Activated CD4-positive, alpha-beta T cell treated with anti-CD3 and anti-CD28 coated beads for 36 hours (primary cell): ENCODE measurements around the gene IL23A. TPM values are rescaled to one million over a fixed set of nuclear protein-coding genes. Genes with fewer than 3 reads are reported as not detected.
"Not testable (repeated sequence)": the region's sequence is repeated elsewhere in the genome, so short reads cannot be mapped to it uniquely, and the experiment has no call there.

Experiments
- ATAC-seq: fragments of 200-7000 bp; cut with Tn5 transposase; one replicate; pipeline ENCODE4 v1.10.0; 2021; ENCODE audit warnings: mild to moderate bottlenecking, moderate library complexity
- CTCF ChIA-PET: fragments of 350-600 bp; sonication (Branson Sonifier 250); formaldehyde crosslinking; loops from one replicate; lab custom pipeline; 2021; ENCODE audit warnings: antibody characterized with exemption; lab: Charles Lee
- POLR2A ChIA-PET: fragments of 350-600 bp; sonication (Branson Sonifier 250); formaldehyde crosslinking; loops from one replicate; lab custom pipeline; 2021; ENCODE audit warnings: antibody characterized with exemption, inconsistent platforms; lab: Charles Lee
- DNase-seq: peaks from one replicate; pipeline ENCODE4 v3.0.0-alpha.2; 2020
- H3K27ac Mint-ChIP-seq: one replicate; pipeline ENCODE4 v1.8.0; 2021; ENCODE audit warnings: mixed read lengths
- H3K27me3 Mint-ChIP-seq: one replicate; pipeline ENCODE4 v1.8.0; 2021; ENCODE audit warnings: mixed read lengths
- H3K36me3 Mint-ChIP-seq: one replicate; pipeline ENCODE4 v1.8.0; 2021; ENCODE audit warnings: low read depth, mixed read lengths
- H3K4me1 Mint-ChIP-seq: one replicate; pipeline ENCODE4 v1.8.0; 2021; ENCODE audit warnings: mixed read lengths
- H3K4me3 Mint-ChIP-seq: one replicate; pipeline ENCODE4 v1.8.0; 2021; ENCODE audit warnings: mild to moderate bottlenecking, moderate library complexity, mixed read lengths
- H3K9me3 Mint-ChIP-seq: one replicate; pipeline ENCODE4 v1.8.0; 2021; ENCODE audit warnings: low read depth, mixed read lengths
- intact Hi-C, 2 experiments: fragments of 100-400 bp; cut with DNase I in 1 of 2; cut with micrococcal nuclease in 1 of 2; formaldehyde crosslinking; loops; one replicate each; pipeline versions ENCODE4 v1.14.2 to v1.15.1; 2022 to 2024; cut with DNase I, micrococcal nuclease
- total RNA-seq, 2 experiments: library from RNA; stranded (reverse); gene quantifications; one replicate each; pipeline ENCODE4 v1.2.3, GENCODE V29; 2021

The IL23A gene
- total RNA-seq, 2 experiments from 2014 or later: 18.5 to 21.6 TPM

DNA sequence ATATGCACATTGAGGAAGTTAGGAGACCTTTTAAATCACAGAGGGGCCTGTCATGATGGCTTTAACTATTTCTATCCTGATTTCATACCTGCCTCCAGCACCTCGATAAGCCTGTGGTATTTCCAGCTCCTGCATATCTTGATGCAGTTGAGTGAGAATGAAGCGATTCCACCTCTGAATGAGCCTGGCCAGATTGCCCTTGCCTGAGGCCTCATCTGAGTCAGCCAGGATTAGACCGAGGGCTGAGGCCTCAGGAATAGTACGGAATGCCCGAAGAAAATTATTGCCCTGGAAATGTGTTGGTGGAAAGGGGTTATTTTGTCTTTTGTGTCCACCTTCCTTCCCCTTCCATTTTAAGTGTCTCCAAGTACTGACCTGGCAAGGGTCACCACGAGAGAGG is 14.5 kb upstream of the IL23A start:
- Mint-ChIP-seq H3K36me3 (peaks cover 33% of the 10 kb centered on the region), H3K4me1 (peaks cover 6% of the 10 kb centered on the region), H3K27me3 (no peaks in the 10 kb centered on the region), H3K4me3 (no peak overlapping the region), H3K27ac (no peak overlapping the region), H3K9me3 (no peaks in the 10 kb centered on the region)
- intact Hi-C loops: no loop called here
- POLR2A ChIA-PET: interaction anchor here (0.5 kb wide), 1 partner anchor 33 kb away, joined by 3 read pairs; no protein-coding TSS in a partner anchor
- DNase-seq (no peak), ATAC-seq (no peak)
- CTCF ChIA-PET: no interaction called here

DNA sequence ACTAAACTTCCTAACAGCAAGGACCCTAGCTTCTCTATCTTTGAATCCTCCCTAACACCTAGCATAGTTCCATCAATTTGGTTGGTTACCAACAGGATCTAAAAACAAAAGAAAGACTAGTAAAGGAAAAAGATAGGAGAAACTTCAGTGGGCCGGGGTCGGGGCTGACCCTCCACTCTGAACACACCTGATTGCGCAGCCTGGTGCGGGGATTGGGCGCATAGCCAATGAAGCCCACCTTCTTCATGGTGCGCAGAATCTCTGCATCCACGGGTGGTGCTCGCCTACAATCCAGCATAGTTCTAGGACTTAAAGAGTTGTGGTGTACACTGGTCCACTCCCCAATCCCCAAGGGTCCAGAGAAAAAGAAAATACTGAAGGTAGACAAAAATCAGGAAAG is 12.6 kb upstream of the IL23A start:
- H3K9me3 Mint-ChIP-seq: no peaks in the 10 kb centered on the region
- no peak overlapping the region for H3K27ac Mint-ChIP-seq
- no peak for DNase-seq
- intact Hi-C loops: no loop called here
- no peaks in the 10 kb centered on the region for H3K27me3 Mint-ChIP-seq
- ATAC-seq: no peak
- H3K4me1 Mint-ChIP-seq: peaks cover 1% of the 10 kb centered on the region
- H3K36me3 Mint-ChIP-seq: peaks cover 27% of the 10 kb centered on the region
- ChIA-PET POLR2A (no interaction called here), CTCF (no interaction called here)
- H3K4me3 Mint-ChIP-seq: no peak overlapping the region

DNA sequence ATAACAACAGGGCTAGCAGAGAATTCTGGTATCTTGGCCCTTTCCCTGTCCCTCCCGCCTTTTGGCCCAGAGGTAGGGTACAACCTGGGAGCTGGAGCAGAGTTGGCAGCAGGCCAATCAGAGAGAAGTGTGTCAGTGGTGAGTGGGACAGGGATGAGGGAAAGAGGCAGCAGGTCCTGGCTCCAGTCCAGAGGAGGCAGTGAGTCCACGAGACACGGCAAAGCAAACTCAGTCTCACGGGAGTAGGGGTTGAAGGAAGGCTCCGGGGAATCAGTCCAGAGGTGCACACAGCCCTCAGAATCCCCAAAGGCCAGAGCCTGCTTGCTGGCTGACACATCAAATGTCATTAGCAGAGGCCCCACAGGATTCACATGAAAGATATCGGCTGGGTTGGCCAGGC is 12.2 kb upstream of the IL23A start:
- POLR2A ChIA-PET: no interaction called here
- H3K27ac Mint-ChIP-seq: no peak overlapping the region
- peaks cover 27% of the 10 kb centered on the region for H3K36me3 Mint-ChIP-seq
- no peak for ATAC-seq
- no peaks in the 10 kb centered on the region for H3K4me1 Mint-ChIP-seq
- no peak overlapping the region for H3K4me3 Mint-ChIP-seq
- intact Hi-C loops: no loop called here
- no peaks in the 10 kb centered on the region for H3K9me3 Mint-ChIP-seq
- no peaks in the 10 kb centered on the region for H3K27me3 Mint-ChIP-seq
- DNase-seq: no peak
- CTCF ChIA-PET: no interaction called here

DNA sequence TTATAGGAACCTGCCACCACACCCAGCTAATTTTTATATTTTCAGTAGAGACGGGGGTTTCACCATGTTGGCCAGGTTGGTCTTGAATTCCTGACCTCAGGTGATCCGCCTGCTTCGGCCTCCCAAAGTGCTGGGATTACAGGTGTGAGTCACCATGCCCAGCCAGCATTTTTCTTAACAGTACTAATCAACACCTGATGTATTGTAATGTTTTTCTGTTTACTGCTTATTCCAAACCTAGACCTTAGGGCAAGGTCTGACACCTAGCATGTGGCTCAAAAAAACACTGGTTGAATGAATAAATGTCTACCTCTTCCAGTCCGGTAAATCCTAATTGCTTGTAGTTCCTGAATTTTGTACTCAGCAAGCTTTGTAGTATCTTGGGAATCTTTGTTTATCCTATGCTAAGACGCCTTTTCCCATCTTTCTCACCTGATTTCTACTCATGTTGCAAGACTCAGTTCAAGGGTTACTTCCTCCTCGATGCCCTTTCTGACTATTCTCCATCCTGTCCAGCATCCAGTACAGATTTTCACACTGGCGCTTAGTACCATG is 7.7 kb upstream of the IL23A start:
- intact Hi-C loops: loop anchor here in 1 of 2 experiments (5.0 to 10.0 kb wide), 4 partner anchors 306 to 754 kb away; partner anchors contain the start of genes NAB2, NACA and PYM1
- POLR2A ChIA-PET: interaction anchor here (0.6 kb wide), 1 partner anchor 29 kb away, joined by 6 read pairs; the partner anchor contains the start of gene STAT2
- Mint-ChIP-seq H3K4me3 (no peak overlapping the region), H3K27ac (no peak overlapping the region), H3K4me1 (peaks cover 11% of the 10 kb centered on the region), H3K27me3 (no peaks in the 10 kb centered on the region), H3K36me3 (peaks cover 9% of the 10 kb centered on the region), H3K9me3 (no peaks in the 10 kb centered on the region)
- ATAC-seq (no peak), DNase-seq (no peak)
- CTCF ChIA-PET: interaction anchor here (0.7 to 3.9 kb wide), 2 partner anchors 15 to 129 kb away, joined by 3 to 16 read pairs; partner anchors contain the start of gene CNPY2

DNA sequence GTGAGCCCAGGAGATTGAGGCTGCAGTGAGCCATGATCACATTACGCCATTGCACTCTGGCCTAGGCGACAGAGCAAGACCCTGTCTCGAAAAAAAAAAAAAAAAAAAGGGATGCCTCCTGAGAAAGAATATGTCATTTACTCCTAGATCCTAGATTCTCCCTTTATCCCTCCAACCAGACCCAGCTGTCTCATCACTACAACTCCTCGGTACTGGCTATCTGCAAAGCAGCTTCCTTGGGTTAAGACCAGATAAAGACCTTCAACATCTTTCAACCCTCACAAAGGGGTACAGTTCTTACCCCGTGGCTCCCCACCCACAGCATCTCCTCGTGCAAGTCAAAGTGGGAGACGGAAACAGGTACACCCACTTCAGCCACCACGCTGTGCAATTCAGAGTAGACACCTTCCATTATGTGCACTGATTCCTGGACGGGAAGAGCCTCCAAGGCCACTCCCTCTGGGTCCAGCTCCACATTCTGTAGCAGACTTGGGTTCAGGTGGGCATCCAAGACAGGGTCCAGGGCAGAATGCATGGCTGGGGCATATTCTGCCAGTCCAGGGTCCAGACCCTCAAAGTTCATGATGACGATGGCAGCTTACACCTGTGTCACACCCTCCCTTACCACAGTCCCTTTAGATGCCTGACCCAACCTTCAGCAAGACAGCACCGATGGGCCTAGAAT is 6.0 kb upstream of the IL23A start:
- H3K27me3 Mint-ChIP-seq: no peaks in the 10 kb centered on the region
- intact Hi-C loops: loop anchor here in 1 of 2 experiments (1.0 to 10.0 kb wide), 9 partner anchors 16 to 752 kb away; partner anchors contain the start of genes CS, NAB2, NACA and PTGES3
- no peaks in the 10 kb centered on the region for H3K36me3 Mint-ChIP-seq
- DNase-seq (no peak), ATAC-seq (no peak)
- H3K4me3 Mint-ChIP-seq: peak overlapping the region; percentile 83
- peak overlapping the region; percentile 99 for H3K27ac Mint-ChIP-seq
- H3K4me1 Mint-ChIP-seq: peaks cover 24% of the 10 kb centered on the region
- ChIA-PET POLR2A (interaction anchor here (0.5 to 2.2 kb wide), 3 partner anchors 16 to 68 kb away, joined by 7 to 10 read pairs (median 9); partner anchors contain the start of genes CNPY2 and STAT2), CTCF (interaction anchor here (0.7 to 3.9 kb wide), 7 partner anchors 12 to 213 kb away, joined by 3 to 16 read pairs (median 4); partner anchors contain the start of genes CNPY2 and STAT2)
- H3K9me3 Mint-ChIP-seq: no peaks in the 10 kb centered on the region

DNA sequence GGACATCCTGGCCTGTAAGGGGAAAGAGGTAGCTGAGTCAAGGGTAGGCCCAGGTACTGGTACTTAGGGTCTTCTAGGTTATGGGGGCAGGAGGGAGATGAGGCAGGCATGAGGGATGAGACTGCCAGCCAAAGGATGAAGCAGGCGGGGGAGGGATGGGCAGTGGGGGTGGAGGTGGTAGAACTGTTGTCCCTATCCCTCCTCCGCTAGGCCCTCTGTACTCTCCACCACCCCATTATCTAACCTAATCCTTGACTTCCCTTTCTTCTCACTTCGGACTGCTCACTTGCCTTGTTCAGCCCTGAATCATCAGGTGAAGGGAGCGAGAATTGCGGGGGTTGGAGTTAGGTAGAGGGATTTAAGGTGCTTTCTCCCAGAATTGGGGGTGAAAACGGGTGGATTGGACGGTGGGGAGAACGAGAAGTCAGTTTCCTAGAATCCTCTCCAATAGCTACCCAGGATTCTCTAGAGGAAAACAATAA is 5.4 kb upstream of the IL23A start:
- ChIA-PET CTCF (interaction anchor here (0.5 to 3.9 kb wide), 13 partner anchors 11 to 355 kb away, joined by 3 to 16 read pairs (median 4); partner anchors contain the start of genes CNPY2 and STAT2), POLR2A (interaction anchor here (0.5 to 2.2 kb wide), 3 partner anchors 17 to 68 kb away, joined by 7 to 10 read pairs (median 9); partner anchors contain the start of genes CNPY2 and STAT2)
- Mint-ChIP-seq H3K36me3 (no peaks in the 10 kb centered on the region), H3K27ac (peak overlapping the region; percentile 99), H3K9me3 (no peaks in the 10 kb centered on the region), H3K4me1 (peaks cover 30% of the 10 kb centered on the region), H3K27me3 (no peaks in the 10 kb centered on the region), H3K4me3 (peak overlapping the region; percentile 83)
- intact Hi-C loops: loop anchor here in 1 of 2 experiments (1.0 to 10.0 kb wide), 9 partner anchors 17 to 752 kb away; partner anchors contain the start of genes CS, NAB2, NACA and PTGES3
- DNase-seq (no peak), ATAC-seq (peak; percentile 14)

DNA sequence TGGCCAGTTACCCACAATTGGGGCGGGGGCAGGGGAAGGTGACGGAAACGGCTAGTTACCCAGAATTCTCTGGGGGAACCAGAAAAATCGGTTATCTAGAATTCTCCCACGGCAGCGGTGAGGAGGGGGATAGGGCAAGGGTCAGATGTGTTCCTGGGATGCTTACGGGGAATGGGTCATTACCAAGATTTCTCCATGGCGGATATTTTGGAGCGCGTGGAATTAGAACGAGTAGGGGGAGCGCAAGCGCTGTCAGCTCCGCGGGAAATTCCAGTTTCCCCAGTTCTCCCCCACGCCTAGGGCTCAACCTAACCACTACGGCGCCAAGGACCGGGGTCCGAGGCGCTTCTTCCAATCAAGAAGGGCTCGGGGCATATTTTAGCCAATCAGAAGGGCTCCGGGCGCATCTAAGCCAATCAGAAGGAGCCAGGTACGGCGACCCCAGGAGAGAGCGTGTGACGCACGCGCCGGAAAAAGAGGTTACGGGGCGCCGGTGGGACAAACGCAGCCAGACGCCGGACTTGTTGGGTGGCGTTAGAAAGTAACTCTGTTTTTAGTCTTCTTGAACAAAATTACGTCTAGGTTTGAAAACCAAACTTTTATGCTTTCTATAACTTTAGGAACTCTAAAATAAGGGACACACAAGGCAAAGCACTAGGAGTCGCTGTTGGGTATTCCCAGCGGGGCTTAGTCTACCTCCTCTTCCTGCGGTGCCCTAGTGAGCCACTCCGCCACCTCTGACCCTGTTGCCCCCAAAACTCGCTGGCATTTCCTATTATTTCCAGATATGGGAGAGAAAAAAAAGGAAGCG is 4.8 kb upstream of the IL23A start, which contains the start of gene PAN2:
Gene PAN2 (minus strand): TSS at position 322 of the 811 bp plus-strand sequence. CDS start 906 bp downstream, outside the sequence.
- CTCF ChIA-PET: interaction anchor here (0.5 to 3.9 kb wide), 13 partner anchors 11 to 355 kb away, joined by 3 to 16 read pairs (median 4); partner anchors contain the start of genes CNPY2 and STAT2
- POLR2A ChIA-PET: interaction anchor here (0.5 to 2.2 kb wide), 4 partner anchors 14 to 69 kb away, joined by 7 to 10 read pairs (median 9); partner anchors contain the start of genes CNPY2 and STAT2
- no peaks in the 10 kb centered on the region for H3K27me3 Mint-ChIP-seq
- intact Hi-C loops: loop anchor here (1.0 to 10.0 kb wide), 14 partner anchors 18 to 751 kb away; partner anchors contain the start of genes CS (in 2 of the 2), STAT2 (in 2 of the 2), ANKRD52 (in 1 of the 2) and COQ10A (in 1 of the 2)
- peak; percentile 88 for ATAC-seq
- peaks cover 37% of the 10 kb centered on the region for H3K4me1 Mint-ChIP-seq
- peak; percentile 96 for DNase-seq
- peak within 1 kb of the TSS; percentile 99 for H3K27ac Mint-ChIP-seq
- H3K4me3 Mint-ChIP-seq: peak within 1 kb of the TSS; percentile 83
- H3K36me3 Mint-ChIP-seq: peaks cover 2% of the 10 kb centered on the region
- no peaks in the 10 kb centered on the region for H3K9me3 Mint-ChIP-seq

DNA sequence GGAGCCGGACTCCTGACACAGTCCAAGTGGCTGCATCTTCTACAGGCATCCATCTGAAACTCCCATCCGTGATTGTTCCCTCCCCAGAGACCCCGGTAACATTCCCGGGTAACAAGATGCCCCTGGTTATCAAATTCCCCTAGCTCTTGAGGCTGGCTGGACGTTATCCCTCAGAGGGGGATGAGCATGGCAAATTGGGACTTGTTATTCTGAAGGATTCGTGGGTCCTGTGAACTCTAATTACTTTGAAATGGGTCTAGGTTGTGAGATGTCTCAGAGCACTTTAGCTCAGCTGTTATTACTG is 4.2 kb upstream of the IL23A start:
- H3K27ac Mint-ChIP-seq: peak overlapping the region; percentile 99

DNA sequence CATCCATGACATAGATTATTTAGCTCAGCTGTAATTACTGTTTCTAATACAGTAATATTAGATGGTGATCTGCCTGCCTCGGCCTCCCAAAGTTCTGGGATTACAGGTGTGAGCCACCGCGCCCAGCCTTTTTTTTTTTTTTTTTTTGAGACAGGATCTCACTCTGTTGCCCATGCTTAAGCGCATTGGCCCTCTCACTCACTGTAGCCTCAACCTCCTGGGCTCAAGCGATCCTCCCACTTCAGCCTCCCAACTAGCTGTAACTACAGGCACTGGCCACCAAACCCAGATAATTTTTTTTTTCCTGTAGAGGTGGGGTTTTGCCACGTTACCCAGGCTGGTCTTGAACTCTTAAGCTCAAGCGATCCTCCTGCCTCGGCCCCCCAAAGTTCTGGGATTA is 3.2 kb upstream of the IL23A start:
- H3K9me3 Mint-ChIP-seq, DNase-seq, H3K27ac Mint-ChIP-seq, H3K27me3 Mint-ChIP-seq, H3K4me3 Mint-ChIP-seq, H3K36me3 Mint-ChIP-seq, ATAC-seq, POLR2A ChIA-PET: not testable (repeated sequence)
- H3K4me1 Mint-ChIP-seq: peaks cover 52% of the 10 kb centered on the region
- intact Hi-C loops: loop anchor here in 1 of 2 experiments (2.0 to 10.0 kb wide), 3 partner anchors 69 to 749 kb away; partner anchors contain the start of genes COQ10A, NAB2 and NACA
- CTCF ChIA-PET: interaction anchor here (0.7 to 0.8 kb wide), 2 partner anchors 12 to 45 kb away, joined by 3 to 4 read pairs; no protein-coding TSS in a partner anchor

More for the DNA sequence above, 4.2 kb upstream of the IL23A start:
- CTCF ChIA-PET: interaction anchor here (0.8 to 1.3 kb wide), 2 partner anchors 14 to 130 kb away, joined by 3 to 4 read pairs; no protein-coding TSS in a partner anchor
- DNase-seq (no peak), ATAC-seq (no peak)
- H3K4me3 Mint-ChIP-seq: peak overlapping the region; percentile 83
- intact Hi-C loops: loop anchor here (1.0 to 10.0 kb wide), 11 partner anchors 26 to 750 kb away; partner anchors contain the start of genes ANKRD52 (in 1 of the 2), COQ10A (in 1 of the 2), CS (in 1 of the 2) and NAB2 (in 1 of the 2)
- H3K9me3 Mint-ChIP-seq: no peaks in the 10 kb centered on the region
- H3K36me3 Mint-ChIP-seq: peaks cover 7% of the 10 kb centered on the region
- POLR2A ChIA-PET: interaction anchor here (0.6 to 2.2 kb wide), 2 partner anchors 13 to 25 kb away, joined by 9 read pairs; partner anchors contain the start of gene STAT2
- peaks cover 42% of the 10 kb centered on the region for H3K4me1 Mint-ChIP-seq
- no peaks in the 10 kb centered on the region for H3K27me3 Mint-ChIP-seq
